HFFc6 (cell line): ENCODE measurements around the gene MAP3K6. TPM values are rescaled to one million over a fixed set of nuclear protein-coding genes. Genes with fewer than 3 reads are reported as not detected.
A peak's percentile ranks its signal among the peaks of the same experiment; 100 is the strongest.

ENCODE experiments used
- DNase-seq: peaks from one replicate; pipeline ENCODE4 v3.0.0-alpha.2; 2018
- H3K27ac Mint-ChIP-seq: 2 replicates; pipeline ENCODE4 v1.8.0; 2020; ENCODE audit warnings: mild to moderate bottlenecking, mixed read lengths
- H3K27me3 Mint-ChIP-seq: 2 replicates; pipeline ENCODE4 v1.8.0; 2021; ENCODE audit warnings: mild to moderate bottlenecking, moderate library complexity, mixed read lengths; ENCODE audit not compliant: insufficient read depth
- H3K36me3 Mint-ChIP-seq: 2 replicates; pipeline ENCODE4 v1.8.0; 2021; ENCODE audit warnings: low read depth, mixed read lengths
- H3K4me1 Mint-ChIP-seq: 2 replicates; pipeline ENCODE4 v1.8.0; 2020; ENCODE audit warnings: low read depth, mixed read lengths
- H3K4me3 Mint-ChIP-seq: 2 replicates; pipeline ENCODE4 v1.8.0; 2020; ENCODE audit warnings: mild to moderate bottlenecking, moderate library complexity, mixed read lengths
- H3K9me3 Mint-ChIP-seq: 2 replicates; pipeline ENCODE4 v1.8.0; 2020; ENCODE audit warnings: mild to moderate bottlenecking, mixed read lengths
- CTCF ChIP-seq: fragments of 200-600 bp; sonication (generic); IDR thresholded peaks from 2 replicates; pipeline ENCODE4 v1.5.0; 2021; ENCODE audit warnings: antibody characterized with exemption, mild to moderate bottlenecking
- total RNA-seq, 6 experiments: library from RNA; stranded (reverse); fragmentation: NEBNext Ultra II Directional; extraction: Animal tissue kit (Norgen Biotek cat#: 25700); gene quantifications; 2 replicates in 1 of 6; 3 replicates in 5 of 6; pipeline ENCODE4 v1.2.3, GENCODE V29; 2021

The MAP3K6 gene
- total RNA-seq, 6 experiments from 2014 or later = 22.6 to 30.8 (median 27.7) TPM

GRCh38 chr1:27331922-27332321 is 34.8 kb downstream of the MAP3K6 start:
- no peak for DNase-seq
- peak overlapping the region; percentile 38; the same call in 1 of the 2 replicates for H3K27ac Mint-ChIP-seq

GRCh38 chr1:27331426-27331825 is 35.3 kb downstream of the MAP3K6 start:
- no peaks in the 10 kb centered on the region for H3K9me3 Mint-ChIP-seq
- H3K27ac Mint-ChIP-seq = no peak overlapping the region

More at GRCh38 chr1:27331922-27332321, 34.8 kb downstream of the MAP3K6 start:
- Mint-ChIP-seq H3K4me1 (peaks cover 8% of the 10 kb centered on the region), H3K4me3 (no peak overlapping the region), H3K9me3 (no peaks in the 10 kb centered on the region), H3K36me3 (peaks cover 7% of the 10 kb centered on the region; the same call in 1 of the 2 replicates), H3K27me3 (no peaks in the 10 kb centered on the region; the same call in 1 of the 2 replicates)
- TF ChIP-seq CTCF = no peak

GRCh38 chr1:27330786-27331185 is 36.0 kb downstream of the MAP3K6 start:
- H3K36me3 Mint-ChIP-seq = peaks cover 4% of the 10 kb centered on the region; the same call in 1 of the 2 replicates
- no peak for DNase-seq

More at GRCh38 chr1:27331426-27331825, 35.3 kb downstream of the MAP3K6 start:
- H3K4me3 Mint-ChIP-seq = no peak overlapping the region
- H3K4me1 Mint-ChIP-seq = peaks cover 13% of the 10 kb centered on the region
- peaks cover 2% of the 10 kb centered on the region; the same call in 1 of the 2 replicates for H3K36me3 Mint-ChIP-seq
- H3K27me3 Mint-ChIP-seq = no peaks in the 10 kb centered on the region; the same call in 1 of the 2 replicates
- TF ChIP-seq CTCF = no peak
- no peak for DNase-seq

GRCh38 chr1:27327964-27328363 is 38.8 kb downstream of the MAP3K6 start:
- no peak for DNase-seq
- Mint-ChIP-seq H3K4me1 (peaks cover 35% of the 10 kb centered on the region), H3K27me3 (no peaks in the 10 kb centered on the region), H3K9me3 (no peaks in the 10 kb centered on the region), H3K36me3 (peaks cover 16% of the 10 kb centered on the region), H3K4me3 (no peak overlapping the region), H3K27ac (peak overlapping the region; percentile 1; the same call in 1 of the 2 replicates)
- no peak for TF ChIP-seq CTCF

More at GRCh38 chr1:27330786-27331185, 36.0 kb downstream of the MAP3K6 start:
- Mint-ChIP-seq H3K4me1 (peaks cover 19% of the 10 kb centered on the region), H3K27ac (peak overlapping the region; percentile 21; the same call in 1 of the 2 replicates), H3K9me3 (no peaks in the 10 kb centered on the region), H3K4me3 (no peak overlapping the region), H3K27me3 (no peaks in the 10 kb centered on the region; the same call in 1 of the 2 replicates)
- TF ChIP-seq CTCF = no peak

GRCh38 chr1:27325286-27325685 is 41.5 kb downstream of the MAP3K6 start:
- Mint-ChIP-seq H3K27ac (no peak overlapping the region), H3K27me3 (no peaks in the 10 kb centered on the region; the same call in 1 of the 2 replicates), H3K9me3 (no peaks in the 10 kb centered on the region), H3K4me1 (peaks cover 47% of the 10 kb centered on the region), H3K4me3 (no peak overlapping the region), H3K36me3 (peaks cover 22% of the 10 kb centered on the region)
- no peak for DNase-seq
- TF ChIP-seq CTCF = no peak
